Measurements from ENCODE around the gene DPP6. TPM values are rescaled to one million over a fixed set of nuclear protein-coding genes. Genes with fewer than 3 reads are reported as not detected.

The DPP6 gene
- total and polyA plus RNA-seq, 2 experiments from 2014 or later, result 0.20 to 0.44 TPM

GRCh38 chr7:154581251-154581890, 529.2 kb downstream of the DPP6 start:
- Histone ChIP-seq H3K79me2 (no peaks in the 10 kb centered on the region), H3K9me3 (ENCODE audit: low read depth) (no peaks in the 10 kb centered on the region), H3K4me2 (no peak overlapping the region), H4K20me1 (ENCODE audit: insufficient read depth, poor library complexity, severe bottlenecking) (no peaks in the 10 kb centered on the region), H2AFZ (no peak overlapping the region), H3K36me3 (replicated peaks; ENCODE audit: insufficient read depth, low read depth) (no peaks in the 10 kb centered on the region), H3K9me2 (replicated peaks; ENCODE audit: insufficient read depth) (no peaks in the 10 kb centered on the region), H3K4me1 (ENCODE audit: insufficient read depth) (no peaks in the 10 kb centered on the region), H3K27ac (no peak overlapping the region), H3K27me3 (no peaks in the 10 kb centered on the region), H3K4me3 (no peak overlapping the region)
- DNase-seq (ENCODE audit: low spot score), result no peak
- 93% methylated on average over 10 of the region's 10 CpGs for WGBS (ENCODE audit: low lambda C conversion rate, missing lambda C conversion rate)
- TF ChIP-seq EZH2phosphoT487 (IDR thresholded peaks at IDR 0.05; ENCODE audit: low read depth, severe bottlenecking, unreplicated experiment) (no peak), EZH2 (IDR thresholded peaks at IDR 0.05; ENCODE audit: borderline replicate concordance) (no peak), CTCF (IDR thresholded peaks at IDR 0.05; ENCODE audit: poor library complexity) (no peak)

- no peaks in the 10 kb centered on the region for H4K20me1 ChIP-seq (ENCODE audit: insufficient read depth, poor library complexity, severe bottlenecking)
- H3K9me2 ChIP-seq (replicated peaks; ENCODE audit: insufficient read depth), result no peaks in the 10 kb centered on the region
- H3K79me2 ChIP-seq, result no peaks in the 10 kb centered on the region
- no peaks in the 10 kb centered on the region for H3K27me3 ChIP-seq
- DNase-seq (ENCODE audit: low spot score), result no peak
- no peak overlapping the region for H2AFZ ChIP-seq
- 97% methylated on average over 15 of the region's 15 CpGs for WGBS (ENCODE audit: low lambda C conversion rate, missing lambda C conversion rate)
- H3K4me3 ChIP-seq, result no peak overlapping the region
- no peaks in the 10 kb centered on the region for H3K36me3 ChIP-seq (replicated peaks; ENCODE audit: insufficient read depth, low read depth)
- TF ChIP-seq EZH2phosphoT487 (IDR thresholded peaks at IDR 0.05; ENCODE audit: low read depth, severe bottlenecking, unreplicated experiment) (no peak), EZH2 (IDR thresholded peaks at IDR 0.05; ENCODE audit: borderline replicate concordance) (no peak), CTCF (IDR thresholded peaks at IDR 0.05; ENCODE audit: poor library complexity) (no peak)
- no peaks in the 10 kb centered on the region for H3K9me3 ChIP-seq (ENCODE audit: low read depth)
- no peaks in the 10 kb centered on the region for H3K4me1 ChIP-seq (ENCODE audit: insufficient read depth)
- H3K4me2 ChIP-seq, result no peak overlapping the region
- H3K27ac ChIP-seq, result no peak overlapping the region
Observed at GRCh38 chr7:154583454-154583853, 531.3 kb downstream of the DPP6 start.

DNA sequence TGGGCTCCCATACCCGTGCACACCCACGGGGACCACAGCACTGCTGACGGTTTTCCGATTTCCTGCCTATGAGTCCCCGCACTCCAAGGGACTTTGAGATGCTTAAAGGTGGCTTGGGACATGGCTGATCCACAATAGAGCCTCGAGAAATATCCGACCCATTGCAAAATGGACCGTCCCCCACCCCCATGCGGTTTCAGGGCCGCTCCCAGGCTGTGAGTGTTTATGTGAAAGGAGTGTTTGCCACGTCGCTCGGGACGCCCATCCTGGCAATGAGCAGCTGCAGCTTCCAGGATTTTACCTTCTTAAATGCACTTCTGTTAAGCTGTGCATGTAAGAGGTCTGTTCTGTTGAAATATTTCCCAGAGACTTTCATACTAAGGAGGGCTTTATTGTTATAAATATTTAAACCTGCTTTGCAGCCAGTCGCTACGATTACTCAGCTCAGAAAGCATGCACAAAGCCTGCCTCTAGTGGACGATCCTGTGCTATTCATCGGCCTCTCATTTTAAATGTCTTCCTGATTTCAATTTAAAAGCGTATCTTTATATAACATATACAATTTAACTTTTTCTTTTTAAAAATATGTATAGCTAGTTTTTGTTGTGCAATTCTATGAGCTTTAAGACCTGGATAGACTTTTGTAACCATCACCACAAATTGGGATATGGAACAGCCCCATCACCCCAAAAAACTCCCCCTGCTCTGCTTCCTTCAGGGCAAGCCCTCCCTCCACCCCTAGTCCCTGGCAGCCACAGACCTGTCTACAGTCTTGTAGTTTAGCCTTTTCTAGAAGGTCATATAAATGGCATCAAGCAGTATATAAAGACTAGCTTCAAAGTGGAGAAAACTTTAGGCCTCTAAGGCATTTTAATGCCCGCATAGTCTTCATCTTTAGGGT, 532.4 kb downstream of the DPP6 start:
- no peaks in the 10 kb centered on the region for H3K27me3 ChIP-seq
- peak overlapping the region; percentile 35 for H3K4me2 ChIP-seq
- H3K36me3 ChIP-seq (replicated peaks; ENCODE audit: insufficient read depth, low read depth), result no peaks in the 10 kb centered on the region
- H3K4me3 ChIP-seq, result no peak overlapping the region
- H3K4me1 ChIP-seq (ENCODE audit: insufficient read depth), result no peaks in the 10 kb centered on the region
- no peaks in the 10 kb centered on the region for H3K79me2 ChIP-seq
- 56% methylated on average over 20 of the region's 20 CpGs for WGBS (ENCODE audit: low lambda C conversion rate, missing lambda C conversion rate)
- H2AFZ ChIP-seq, result no peak overlapping the region
- peak; percentile 67 for TF ChIP-seq CTCF (IDR thresholded peaks at IDR 0.05; ENCODE audit: poor library complexity)
- no peak for TF ChIP-seq EZH2 (IDR thresholded peaks at IDR 0.05; ENCODE audit: borderline replicate concordance)
- no peak for TF ChIP-seq EZH2phosphoT487 (IDR thresholded peaks at IDR 0.05; ENCODE audit: low read depth, severe bottlenecking, unreplicated experiment)
- H4K20me1 ChIP-seq (ENCODE audit: insufficient read depth, poor library complexity, severe bottlenecking), result no peaks in the 10 kb centered on the region
- DNase-seq (ENCODE audit: low spot score), result peak; percentile 51
- no peaks in the 10 kb centered on the region for H3K9me2 ChIP-seq (replicated peaks; ENCODE audit: insufficient read depth)
- no peaks in the 10 kb centered on the region for H3K9me3 ChIP-seq (ENCODE audit: low read depth)
- H3K27ac ChIP-seq, result peak overlapping the region; percentile 66
